ENCODE results near the gene PLA2G4E. TPM values are rescaled to one million over a fixed set of nuclear protein-coding genes. Genes with fewer than 3 reads are reported as not detected.

The PLA2G4E gene, protein sequence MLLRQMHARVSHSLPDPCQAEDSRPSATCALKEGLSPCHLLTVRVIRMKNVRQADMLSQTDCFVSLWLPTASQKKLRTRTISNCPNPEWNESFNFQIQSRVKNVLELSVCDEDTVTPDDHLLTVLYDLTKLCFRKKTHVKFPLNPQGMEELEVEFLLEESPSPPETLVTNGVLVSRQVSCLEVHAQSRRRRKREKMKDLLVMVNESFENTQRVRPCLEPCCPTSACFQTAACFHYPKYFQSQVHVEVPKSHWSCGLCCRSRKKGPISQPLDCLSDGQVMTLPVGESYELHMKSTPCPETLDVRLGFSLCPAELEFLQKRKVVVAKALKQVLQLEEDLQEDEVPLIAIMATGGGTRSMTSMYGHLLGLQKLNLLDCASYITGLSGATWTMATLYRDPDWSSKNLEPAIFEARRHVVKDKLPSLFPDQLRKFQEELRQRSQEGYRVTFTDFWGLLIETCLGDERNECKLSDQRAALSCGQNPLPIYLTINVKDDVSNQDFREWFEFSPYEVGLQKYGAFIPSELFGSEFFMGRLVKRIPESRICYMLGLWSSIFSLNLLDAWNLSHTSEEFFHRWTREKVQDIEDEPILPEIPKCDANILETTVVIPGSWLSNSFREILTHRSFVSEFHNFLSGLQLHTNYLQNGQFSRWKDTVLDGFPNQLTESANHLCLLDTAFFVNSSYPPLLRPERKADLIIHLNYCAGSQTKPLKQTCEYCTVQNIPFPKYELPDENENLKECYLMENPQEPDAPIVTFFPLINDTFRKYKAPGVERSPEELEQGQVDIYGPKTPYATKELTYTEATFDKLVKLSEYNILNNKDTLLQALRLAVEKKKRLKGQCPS
- polyA plus RNA-seq (1.1 to 6.7 TPM (median 3.5 TPM) in 3 replicates), polyA minus RNA-seq (2.3 to 3.8 TPM (median 2.4 TPM) in 3 replicates)
- polyA plus RNA-seq (2011; ENCODE audit: low read depth) = 16.7 TPM
- 1.0 and 1.7 TPM in 2 replicates for polyA plus RNA-seq (2011; cell fraction: cytosol; rRNA removed)
- polyA plus RNA-seq (2011; cell fraction: nucleus; rRNA removed) = 7.9 and 10.2 TPM in 2 replicates
- 0.96 and 41.0 TPM in 2 replicates for polyA plus RNA-seq (2012; ENCODE audit: low replicate concordance)
- 1.3 TPM for polyA minus RNA-seq (2011; cell fraction: cytosol; rRNA and poly(A)+ RNA removed)
- 5.5 and 6.4 TPM in 2 replicates for polyA minus RNA-seq (2011; cell fraction: nucleus; rRNA and poly(A)+ RNA removed)

DNA sequence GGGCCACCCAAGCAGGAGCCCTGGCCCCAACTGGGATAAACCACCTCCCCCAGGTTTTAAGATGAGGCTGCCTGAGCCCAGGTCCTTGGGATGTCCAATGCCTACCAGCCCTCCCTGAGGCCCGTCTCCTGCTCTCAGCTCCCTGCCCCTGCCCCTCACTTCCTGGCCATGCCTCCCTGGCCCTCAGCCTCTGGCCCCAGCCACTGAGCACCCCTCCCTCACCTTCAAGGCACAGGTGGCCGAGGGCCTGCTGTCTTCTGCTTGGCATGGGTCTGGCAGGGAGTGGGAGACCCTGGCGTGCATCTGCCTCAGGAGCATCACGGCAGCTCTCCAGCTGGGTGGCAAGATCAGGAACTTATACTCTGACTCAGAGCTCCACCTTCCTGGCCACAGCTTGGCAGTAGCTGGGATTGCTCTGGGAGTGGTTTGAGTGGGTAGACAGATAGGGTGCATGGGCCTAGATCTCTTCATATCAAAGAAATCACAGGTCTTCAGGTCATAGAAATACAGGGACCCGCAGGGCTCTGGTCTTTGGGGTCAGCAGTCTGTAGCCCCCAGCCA, at the start of gene PLA2G4E:
TSS of gene PLA2G4E (minus strand) at position 330 of the 561 bp plus-strand sequence. CDS start at position 318, 12 bp downstream.
- no peak for DNase-seq (ENCODE audit: low read depth, low spot score)

DNA sequence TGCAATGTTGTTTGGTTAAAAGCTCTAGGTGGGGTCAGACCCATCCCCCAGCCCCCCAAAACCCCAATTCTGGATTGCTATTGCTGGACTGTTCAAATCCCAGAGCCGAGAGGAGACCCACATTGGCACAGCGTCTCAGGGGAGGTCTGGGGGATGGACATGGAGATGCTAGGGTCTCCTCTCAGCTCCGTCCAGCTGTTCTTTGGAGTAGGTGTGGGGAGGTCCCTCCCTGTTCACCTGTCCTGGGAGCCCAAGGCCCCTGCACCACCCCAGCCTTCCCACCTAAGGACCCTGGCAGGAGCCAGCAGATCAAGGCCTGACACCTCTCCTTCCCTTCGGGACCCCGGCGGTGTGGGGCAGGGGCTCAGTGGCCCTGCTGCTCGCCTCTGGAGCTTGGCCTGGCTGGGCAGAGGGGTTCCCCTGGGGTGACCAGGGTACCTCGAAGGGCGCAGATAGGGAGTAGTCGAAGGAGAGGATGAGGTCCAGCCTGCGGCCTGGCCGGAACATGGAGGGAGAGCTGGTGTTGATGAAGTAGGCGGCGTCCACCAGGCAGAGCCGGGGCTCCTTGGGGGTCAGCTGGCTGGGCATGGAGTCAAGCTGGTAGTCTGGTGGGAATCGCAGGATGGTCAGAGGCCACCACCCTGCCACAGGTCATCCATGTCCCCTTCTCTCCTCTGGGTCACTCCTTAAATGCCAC, 49.6 kb upstream of the PLA2G4E start:
- no peak for TF ChIP-seq EZH2 (IDR thresholded peaks at IDR 0.05; ENCODE audit: low read length)
- TF ChIP-seq, protein P1, sequence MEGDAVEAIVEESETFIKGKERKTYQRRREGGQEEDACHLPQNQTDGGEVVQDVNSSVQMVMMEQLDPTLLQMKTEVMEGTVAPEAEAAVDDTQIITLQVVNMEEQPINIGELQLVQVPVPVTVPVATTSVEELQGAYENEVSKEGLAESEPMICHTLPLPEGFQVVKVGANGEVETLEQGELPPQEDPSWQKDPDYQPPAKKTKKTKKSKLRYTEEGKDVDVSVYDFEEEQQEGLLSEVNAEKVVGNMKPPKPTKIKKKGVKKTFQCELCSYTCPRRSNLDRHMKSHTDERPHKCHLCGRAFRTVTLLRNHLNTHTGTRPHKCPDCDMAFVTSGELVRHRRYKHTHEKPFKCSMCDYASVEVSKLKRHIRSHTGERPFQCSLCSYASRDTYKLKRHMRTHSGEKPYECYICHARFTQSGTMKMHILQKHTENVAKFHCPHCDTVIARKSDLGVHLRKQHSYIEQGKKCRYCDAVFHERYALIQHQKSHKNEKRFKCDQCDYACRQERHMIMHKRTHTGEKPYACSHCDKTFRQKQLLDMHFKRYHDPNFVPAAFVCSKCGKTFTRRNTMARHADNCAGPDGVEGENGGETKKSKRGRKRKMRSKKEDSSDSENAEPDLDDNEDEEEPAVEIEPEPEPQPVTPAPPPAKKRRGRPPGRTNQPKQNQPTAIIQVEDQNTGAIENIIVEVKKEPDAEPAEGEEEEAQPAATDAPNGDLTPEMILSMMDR (optimal IDR thresholded peaks at IDR 0.05 in 1 of 3, IDR thresholded peaks at IDR 0.05 in 1 of 3, conservative IDR thresholded peaks at IDR 0.05 in 1 of 3; ENCODE audit: extremely low read depth in 1 of 3, insufficient read depth in 2 of 3, low read length in 3 of 3) = no peak
- no peaks in the 10 kb centered on the region for H3K4me1 ChIP-seq (ENCODE audit: control insufficient read depth, extremely low read depth, insufficient read depth, low read length)

More for the DNA sequence above, at the start of gene PLA2G4E:
- Histone ChIP-seq H3K9me1 (ENCODE audit: control insufficient read depth, extremely low read depth, insufficient read depth, low read length) (no peaks in the 10 kb centered on the region), H3K27ac (ENCODE audit: control insufficient read depth, insufficient read depth, low read length) (peak within 1 kb of the TSS; percentile 3), H3K9me3 (ENCODE audit: control insufficient read depth, low read depth, low read length) (no peaks in the 10 kb centered on the region), H3K4me3 (ENCODE audit: control insufficient read depth in 2 of 3, extremely low read depth in 1 of 3, insufficient read depth in 2 of 3, low read depth in 1 of 3, low read length in 3 of 3) (no peak within 1 kb of the TSS), H3K27me3 (ENCODE audit: control insufficient read depth, extremely low read depth, insufficient read depth, low read length) (peaks cover 5% of the 10 kb centered on the region), H3K4me2 (ENCODE audit: control insufficient read depth, extremely low read depth, insufficient read depth, low read depth, low read length) (no peak within 1 kb of the TSS), H3K4me1 (ENCODE audit: control insufficient read depth, extremely low read depth, insufficient read depth, low read length) (peaks cover 12% of the 10 kb centered on the region), H2AFZ (ENCODE audit: control insufficient read depth, low read length) (no peak within 1 kb of the TSS), H3K79me2 (ENCODE audit: control insufficient read depth, insufficient read depth, low read length) (no peaks in the 10 kb centered on the region), H4K20me1 (ENCODE audit: control insufficient read depth, extremely low read depth, insufficient read depth, low read length) (no peaks in the 10 kb centered on the region), H3K9ac (ENCODE audit: control insufficient read depth, extremely low read depth, insufficient read depth, low read length) (no peak within 1 kb of the TSS), H3K36me3 (ENCODE audit: control insufficient read depth in 2 of 2, extremely low read depth in 1 of 2, insufficient read depth in 2 of 2, low read length in 2 of 2) (no peaks in the 10 kb centered on the region)
- TF ChIP-seq EZH2 (IDR thresholded peaks at IDR 0.05; ENCODE audit: low read length) = no peak
- TF ChIP-seq, protein P1 (optimal IDR thresholded peaks at IDR 0.05 in 1 of 3, IDR thresholded peaks at IDR 0.05 in 1 of 3, conservative IDR thresholded peaks at IDR 0.05 in 1 of 3; ENCODE audit: extremely low read depth in 1 of 3, insufficient read depth in 2 of 3, low read length in 3 of 3) = no peak
- dilution Hi-C loops (cut with MboI; ENCODE audit: extremely low pct_ligation_motif_present, low sequenced_read_pairs) = no loop called here
- FAIRE-seq = peak; percentile 84

More for the DNA sequence above, 49.6 kb upstream of the PLA2G4E start:
- H2AFZ ChIP-seq (ENCODE audit: control insufficient read depth, low read length) = no peak overlapping the region
- no peak overlapping the region for H3K27ac ChIP-seq (ENCODE audit: control insufficient read depth, insufficient read depth, low read length)
- no peaks in the 10 kb centered on the region for H3K27me3 ChIP-seq (ENCODE audit: control insufficient read depth, extremely low read depth, insufficient read depth, low read length)
- FAIRE-seq (no peak), DNase-seq (ENCODE audit: low read depth, low spot score) (no peak)
- H3K79me2 ChIP-seq (ENCODE audit: control insufficient read depth, insufficient read depth, low read length) = no peaks in the 10 kb centered on the region
- H3K9me1 ChIP-seq (ENCODE audit: control insufficient read depth, extremely low read depth, insufficient read depth, low read length) = no peaks in the 10 kb centered on the region
- no peak overlapping the region for H3K9ac ChIP-seq (ENCODE audit: control insufficient read depth, extremely low read depth, insufficient read depth, low read length)
- no peaks in the 10 kb centered on the region for H4K20me1 ChIP-seq (ENCODE audit: control insufficient read depth, extremely low read depth, insufficient read depth, low read length)
- H3K4me3 ChIP-seq (ENCODE audit: control insufficient read depth in 2 of 3, extremely low read depth in 1 of 3, insufficient read depth in 2 of 3, low read depth in 1 of 3, low read length in 3 of 3) = no peak overlapping the region
- H3K36me3 ChIP-seq (ENCODE audit: control insufficient read depth in 2 of 2, extremely low read depth in 1 of 2, insufficient read depth in 2 of 2, low read length in 2 of 2) = no peaks in the 10 kb centered on the region
- no peaks in the 10 kb centered on the region for H3K9me3 ChIP-seq (ENCODE audit: control insufficient read depth, low read depth, low read length)
- dilution Hi-C loops (cut with MboI; ENCODE audit: extremely low pct_ligation_motif_present, low sequenced_read_pairs) = no loop called here
- H3K4me2 ChIP-seq (ENCODE audit: control insufficient read depth, extremely low read depth, insufficient read depth, low read depth, low read length) = no peak overlapping the region

Measured in keratinocyte (primary cell).